Measurements from ENCODE around the gene CHPF.

DNA sequence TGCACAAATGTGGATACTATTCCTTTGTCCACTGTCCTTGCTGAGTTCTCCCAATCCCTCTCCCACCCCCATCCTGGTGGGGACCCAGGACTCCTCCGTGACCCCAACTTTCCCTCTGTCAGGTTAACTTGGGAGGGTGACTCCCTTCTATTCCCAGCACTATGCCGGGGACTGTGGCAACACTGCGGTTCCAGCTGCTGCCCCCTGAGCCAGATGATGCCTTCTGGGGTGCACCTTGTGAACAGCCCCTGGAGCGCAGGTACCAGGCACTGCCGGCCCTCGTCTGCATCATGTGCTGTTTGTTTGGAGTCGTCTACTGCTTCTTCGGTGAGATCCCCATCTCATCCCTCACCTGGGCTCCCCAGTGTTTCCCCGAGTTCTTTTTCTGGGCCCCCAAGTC, 958 bp upstream of the CHPF start:
- TF ChIP-seq POLR2A (IDR thresholded peaks at IDR 0.05) (no peak), CTCF (IDR thresholded peaks at IDR 0.05 in 4 of 5, conservative IDR thresholded peaks at IDR 0.05 in 1 of 5) (no peak)

Data from gastrocnemius medialis (tissue), 4 donors.